ENCODE measurements around the gene LTBP1. TPM values are rescaled to one million over a fixed set of nuclear protein-coding genes. Genes with fewer than 3 reads are reported as not detected.

Gene LTBP1
- total and polyA plus RNA-seq, 9 donors = 13.5 to 117 (median 41.8) TPM

DNA sequence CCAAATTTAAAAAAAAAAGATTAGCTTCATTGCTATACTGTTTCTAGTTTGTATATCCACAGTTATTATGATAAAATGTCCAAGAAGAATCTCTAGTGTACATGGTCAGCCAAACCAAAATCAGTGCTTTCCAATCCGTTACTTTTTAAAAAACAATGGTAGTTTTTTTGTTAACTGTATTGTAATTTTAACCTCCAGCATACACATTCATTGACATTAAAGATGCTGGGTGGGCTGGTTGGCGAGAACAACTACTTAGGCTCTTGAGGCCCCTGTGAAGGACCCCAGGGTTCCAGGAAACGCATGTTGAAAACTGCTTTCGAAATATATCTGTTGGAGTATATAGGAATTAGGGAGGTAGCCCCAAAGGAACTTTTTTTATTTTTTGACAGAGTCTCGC, 422.4 kb downstream of the LTBP1 start:
- TF ChIP-seq, protein P1, sequence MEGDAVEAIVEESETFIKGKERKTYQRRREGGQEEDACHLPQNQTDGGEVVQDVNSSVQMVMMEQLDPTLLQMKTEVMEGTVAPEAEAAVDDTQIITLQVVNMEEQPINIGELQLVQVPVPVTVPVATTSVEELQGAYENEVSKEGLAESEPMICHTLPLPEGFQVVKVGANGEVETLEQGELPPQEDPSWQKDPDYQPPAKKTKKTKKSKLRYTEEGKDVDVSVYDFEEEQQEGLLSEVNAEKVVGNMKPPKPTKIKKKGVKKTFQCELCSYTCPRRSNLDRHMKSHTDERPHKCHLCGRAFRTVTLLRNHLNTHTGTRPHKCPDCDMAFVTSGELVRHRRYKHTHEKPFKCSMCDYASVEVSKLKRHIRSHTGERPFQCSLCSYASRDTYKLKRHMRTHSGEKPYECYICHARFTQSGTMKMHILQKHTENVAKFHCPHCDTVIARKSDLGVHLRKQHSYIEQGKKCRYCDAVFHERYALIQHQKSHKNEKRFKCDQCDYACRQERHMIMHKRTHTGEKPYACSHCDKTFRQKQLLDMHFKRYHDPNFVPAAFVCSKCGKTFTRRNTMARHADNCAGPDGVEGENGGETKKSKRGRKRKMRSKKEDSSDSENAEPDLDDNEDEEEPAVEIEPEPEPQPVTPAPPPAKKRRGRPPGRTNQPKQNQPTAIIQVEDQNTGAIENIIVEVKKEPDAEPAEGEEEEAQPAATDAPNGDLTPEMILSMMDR (IDR thresholded peaks at IDR 0.05) = no peak
- TF ChIP-seq POLR2A (IDR thresholded peaks at IDR 0.05) (no peak), EP300 (IDR thresholded peaks at IDR 0.05) (no peak)
- Histone ChIP-seq H3K4me3 (no peak overlapping the region), H3K27ac (no peak overlapping the region), H3K36me3 (no peaks in the 10 kb centered on the region), H3K27me3 (no peaks in the 10 kb centered on the region), H3K9me3 (no peaks in the 10 kb centered on the region), H3K4me1 (ENCODE audit: insufficient read depth) (peaks cover 1% of the 10 kb centered on the region)
- 90 to 96% (median 94%) methylated on average over 5 of the region's 5 CpGs for WGBS, 3 donors
- no peak for DNase-seq
- intact Hi-C loops (cut with DNase I) = no loop called here

DNA sequence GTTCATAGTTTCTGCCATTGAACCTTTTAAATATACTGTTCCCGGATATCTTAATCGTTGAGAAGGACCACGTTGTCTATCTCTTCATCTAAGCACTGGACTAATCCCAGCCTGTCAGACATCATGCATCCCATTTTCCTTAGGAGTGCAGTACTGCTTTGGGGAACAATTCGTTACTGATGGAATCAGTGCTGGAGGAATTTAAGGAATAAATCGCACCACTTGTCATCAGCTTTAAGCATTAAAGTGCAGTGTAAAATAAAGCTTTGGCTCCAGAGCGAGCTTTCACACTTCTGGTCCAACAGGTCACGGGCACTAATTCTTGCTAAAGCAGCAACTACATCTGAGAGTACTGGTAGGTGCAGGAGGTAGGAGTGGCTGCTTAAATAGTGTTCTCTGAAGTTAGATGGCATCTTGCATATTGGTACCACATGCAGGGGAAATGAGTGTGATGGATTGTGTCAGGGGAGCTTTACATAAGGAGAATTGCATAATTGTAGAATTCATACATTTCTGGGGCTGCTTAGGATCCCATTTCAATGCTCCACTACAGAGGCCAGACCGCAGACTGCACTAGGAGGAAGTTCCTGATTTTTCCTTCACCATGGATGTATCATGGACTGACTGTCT, 424.0 kb downstream of the LTBP1 start:
- Histone ChIP-seq H3K27ac (no peak overlapping the region), H3K4me1 (ENCODE audit: insufficient read depth) (peaks cover 1% of the 10 kb centered on the region), H3K36me3 (no peaks in the 10 kb centered on the region), H3K9me3 (no peaks in the 10 kb centered on the region), H3K27me3 (no peaks in the 10 kb centered on the region), H3K4me3 (no peak overlapping the region)
- intact Hi-C loops (cut with DNase I) = loop anchor here in 3 of 4 donors (10.0 kb wide), 2 partner anchors 96 to 336 kb away; no protein-coding TSS in a partner anchor
- no peak for TF ChIP-seq POLR2A (IDR thresholded peaks at IDR 0.05)
- TF ChIP-seq, protein P1 (IDR thresholded peaks at IDR 0.05) = no peak
- no peak for TF ChIP-seq EP300 (IDR thresholded peaks at IDR 0.05)
- WGBS, 3 donors = 82 to 86% (median 84%) methylated on average over 8 of the region's 8 CpGs
- no peak for DNase-seq

DNA sequence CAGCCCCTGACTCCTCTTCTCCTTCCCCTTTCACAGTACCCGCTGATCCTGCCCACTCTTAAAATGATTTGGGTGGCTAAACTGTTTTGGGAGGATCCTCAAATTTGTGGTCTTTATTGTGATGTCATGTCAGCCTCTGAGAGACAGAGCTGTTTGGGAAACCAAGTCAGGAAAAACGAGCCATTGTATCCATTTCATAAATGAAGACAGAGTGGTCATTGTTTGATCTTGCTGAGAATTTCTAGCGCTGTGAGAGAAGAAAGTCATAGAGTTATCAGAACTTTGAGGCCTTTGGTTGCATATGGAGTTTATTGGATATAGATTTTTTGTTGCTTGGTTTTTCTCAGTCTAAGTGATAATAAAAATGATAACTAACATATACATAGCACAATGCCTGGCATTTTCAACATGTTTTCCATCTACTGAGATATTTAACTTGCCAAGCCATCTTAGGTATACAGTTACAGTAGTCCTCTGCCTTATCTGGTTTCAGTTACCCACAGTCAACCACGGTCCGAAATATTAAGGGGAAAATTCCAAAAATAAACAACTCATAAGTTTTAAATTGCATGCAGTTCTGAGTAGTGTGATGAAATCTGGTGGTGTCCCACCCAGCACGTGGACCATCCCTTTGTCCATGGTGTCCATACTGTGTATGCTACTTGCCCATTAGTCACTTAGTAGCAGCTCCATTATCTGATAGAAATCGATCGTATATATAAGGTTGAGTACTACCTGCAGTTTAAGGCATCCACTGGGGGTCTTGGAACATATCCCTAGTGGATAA, 424.7 kb downstream of the LTBP1 start:
- no peak overlapping the region for H3K27ac ChIP-seq
- no peak overlapping the region for H3K4me3 ChIP-seq
- WGBS, 3 donors = 84 to 88% (median 86%) methylated on average over 8 of the region's 8 CpGs
- H3K36me3 ChIP-seq = no peaks in the 10 kb centered on the region
- DNase-seq = no peak
- intact Hi-C loops (cut with DNase I) = loop anchor here in 3 of 4 donors (10.0 kb wide), 2 partner anchors 97 to 337 kb away; no protein-coding TSS in a partner anchor
- TF ChIP-seq POLR2A (IDR thresholded peaks at IDR 0.05) (no peak), EP300 (IDR thresholded peaks at IDR 0.05) (no peak)
- TF ChIP-seq, protein P1 (IDR thresholded peaks at IDR 0.05) = no peak
- no peaks in the 10 kb centered on the region for H3K27me3 ChIP-seq
- peaks cover 1% of the 10 kb centered on the region for H3K4me1 ChIP-seq (ENCODE audit: insufficient read depth)
- H3K9me3 ChIP-seq = no peaks in the 10 kb centered on the region

DNA sequence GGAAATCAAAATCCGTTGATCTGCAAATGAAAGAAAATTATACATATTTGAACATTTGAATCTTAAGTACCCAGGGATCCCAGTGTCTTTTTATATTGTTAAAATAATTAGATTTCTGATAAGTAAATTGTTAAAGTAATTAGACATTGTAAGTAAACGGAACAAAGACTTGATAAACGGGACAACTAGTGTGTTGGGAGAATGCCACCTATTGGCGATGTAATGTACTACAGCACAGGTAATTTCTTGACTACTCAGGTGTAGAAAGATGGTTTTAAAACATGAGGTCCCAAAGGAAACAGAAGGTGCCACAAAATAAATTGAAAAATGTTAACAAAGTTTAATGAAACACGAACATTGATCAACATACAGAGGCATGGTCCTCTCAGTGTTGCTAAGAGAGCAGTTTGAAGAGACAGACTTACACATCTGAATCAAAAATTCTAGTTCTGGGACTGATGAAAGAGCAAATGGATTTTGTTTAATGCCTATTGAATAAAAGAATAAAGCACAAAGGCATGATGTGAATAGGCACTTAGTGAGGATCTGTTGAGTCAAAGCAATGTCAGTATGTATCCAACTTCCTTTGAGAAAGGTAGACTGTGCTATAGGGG, 426.3 kb downstream of the LTBP1 start:
- Histone ChIP-seq H3K4me3 (no peak overlapping the region), H3K27me3 (no peaks in the 10 kb centered on the region), H3K4me1 (ENCODE audit: insufficient read depth) (peaks cover 1% of the 10 kb centered on the region), H3K27ac (no peak overlapping the region), H3K9me3 (no peaks in the 10 kb centered on the region), H3K36me3 (no peaks in the 10 kb centered on the region)
- intact Hi-C loops (cut with DNase I) = loop anchor here in 3 of 4 donors (10.0 kb wide), 2 partner anchors 98 to 338 kb away; no protein-coding TSS in a partner anchor
- 17 to 30% (median 25%) methylated on average over 5 of the region's 5 CpGs for WGBS, 3 donors
- TF ChIP-seq EP300 (IDR thresholded peaks at IDR 0.05) = no peak
- TF ChIP-seq, protein P1 (IDR thresholded peaks at IDR 0.05) = peak; percentile 46 to 81 (median 76)
- DNase-seq = peak in 1 of 5 donors; percentile 37

Data from ovary (tissue), 9 donors.